WI38 (cell line): ENCODE data around the gene HNRNPAB.

Experiments used
- H3K4me3 ChIP-seq: 2 replicates; pipeline ENCODE4 v1.5.1; 2011; ENCODE audit warnings: low read depth, mild to moderate bottlenecking, control low read depth, low read length
- TF ChIP-seq, protein P1 (sequence below): IDR thresholded peaks from 2 replicates; pipeline ENCODE4 v1.5.1; 2012; ENCODE audit warnings: low read depth, mild to moderate bottlenecking, control low read depth, low read length

Gene HNRNPAB

GRCh38 chr5:178202541-178202940 lies 1.8 kb upstream of the HNRNPAB start:
- no peak overlapping the region for H3K4me3 ChIP-seq
- TF ChIP-seq, protein P1, sequence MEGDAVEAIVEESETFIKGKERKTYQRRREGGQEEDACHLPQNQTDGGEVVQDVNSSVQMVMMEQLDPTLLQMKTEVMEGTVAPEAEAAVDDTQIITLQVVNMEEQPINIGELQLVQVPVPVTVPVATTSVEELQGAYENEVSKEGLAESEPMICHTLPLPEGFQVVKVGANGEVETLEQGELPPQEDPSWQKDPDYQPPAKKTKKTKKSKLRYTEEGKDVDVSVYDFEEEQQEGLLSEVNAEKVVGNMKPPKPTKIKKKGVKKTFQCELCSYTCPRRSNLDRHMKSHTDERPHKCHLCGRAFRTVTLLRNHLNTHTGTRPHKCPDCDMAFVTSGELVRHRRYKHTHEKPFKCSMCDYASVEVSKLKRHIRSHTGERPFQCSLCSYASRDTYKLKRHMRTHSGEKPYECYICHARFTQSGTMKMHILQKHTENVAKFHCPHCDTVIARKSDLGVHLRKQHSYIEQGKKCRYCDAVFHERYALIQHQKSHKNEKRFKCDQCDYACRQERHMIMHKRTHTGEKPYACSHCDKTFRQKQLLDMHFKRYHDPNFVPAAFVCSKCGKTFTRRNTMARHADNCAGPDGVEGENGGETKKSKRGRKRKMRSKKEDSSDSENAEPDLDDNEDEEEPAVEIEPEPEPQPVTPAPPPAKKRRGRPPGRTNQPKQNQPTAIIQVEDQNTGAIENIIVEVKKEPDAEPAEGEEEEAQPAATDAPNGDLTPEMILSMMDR, result no peak

- H3K4me3 ChIP-seq, result peak overlapping the region; percentile 96
- TF ChIP-seq, protein P1, result no peak
Measured at GRCh38 chr5:178203670-178204181, 607 bp upstream of the HNRNPAB start.

- H3K4me3 ChIP-seq, result peak overlapping the region; percentile 96
- TF ChIP-seq, protein P1, result no peak
Measured at GRCh38 chr5:178204935-178205748, 809 bp downstream of the HNRNPAB start.

GRCh38 chr5:178205749-178206047 lies 1.4 kb downstream of the HNRNPAB start:
- TF ChIP-seq, protein P1, result no peak
- peak overlapping the region; percentile 96 for H3K4me3 ChIP-seq

DNA sequence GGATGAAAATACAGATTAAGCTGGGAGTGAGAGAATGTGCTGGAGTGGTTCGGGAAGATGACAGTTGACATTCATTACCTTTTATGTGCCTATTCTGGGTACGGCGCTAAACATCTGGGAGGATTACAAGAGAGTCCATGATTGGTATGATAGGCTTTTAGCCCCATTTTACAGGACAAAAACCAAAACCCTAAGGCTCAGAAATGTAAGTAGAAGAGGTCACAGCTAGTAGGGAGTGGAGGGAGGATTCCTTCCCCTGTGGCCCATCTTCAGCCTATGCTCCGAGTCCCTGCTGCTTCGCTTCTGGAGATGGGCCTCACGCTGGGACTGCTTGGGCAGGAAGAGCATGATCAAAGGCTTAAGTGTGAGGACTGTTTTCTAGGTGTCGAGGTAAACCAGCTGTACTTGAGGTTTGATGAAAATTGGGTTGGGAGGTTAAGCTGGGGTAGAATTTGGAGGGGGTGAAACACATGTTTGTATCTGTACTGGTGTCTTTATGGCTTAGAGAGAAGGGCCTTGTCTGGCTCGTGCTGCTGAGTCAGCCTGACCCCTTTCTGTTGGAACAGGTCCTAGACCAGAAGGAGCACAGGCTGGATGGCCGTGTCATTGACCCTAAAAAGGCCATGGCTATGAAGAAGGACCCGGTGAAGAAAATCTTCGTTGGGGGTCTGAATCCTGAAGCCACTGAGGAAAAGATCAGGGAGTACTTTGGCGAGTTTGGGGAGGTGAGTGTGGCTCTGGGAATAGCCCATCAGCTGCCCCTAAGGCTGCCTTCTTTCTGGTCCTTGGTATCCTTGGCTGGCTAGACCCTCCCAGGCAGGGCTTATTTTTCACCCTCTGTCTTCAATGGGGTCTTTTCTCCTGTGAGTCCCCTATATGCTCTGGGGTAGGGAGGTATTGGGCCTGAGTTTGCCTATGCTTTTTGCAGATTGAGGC lies 2.1 kb downstream of the HNRNPAB start:
- H3K4me3 ChIP-seq, result peak overlapping the region; percentile 96

GRCh38 chr5:178207183-178207916 lies 3.0 kb downstream of the HNRNPAB start:
- TF ChIP-seq, protein P1, result no peak
- H3K4me3 ChIP-seq, result no peak overlapping the region; the same call in 1 of the 2 replicates

More for the DNA sequence above, 2.1 kb downstream of the HNRNPAB start:
- TF ChIP-seq, protein P1, result no peak
